ENCODE measurements around the gene CAMTA1. TPM values are rescaled to one million over a fixed set of nuclear protein-coding genes. Genes with fewer than 3 reads are reported as not detected.

Gene CAMTA1
- total RNA-seq, 1 donor from 2014 or later, result 81.6 TPM

DNA sequence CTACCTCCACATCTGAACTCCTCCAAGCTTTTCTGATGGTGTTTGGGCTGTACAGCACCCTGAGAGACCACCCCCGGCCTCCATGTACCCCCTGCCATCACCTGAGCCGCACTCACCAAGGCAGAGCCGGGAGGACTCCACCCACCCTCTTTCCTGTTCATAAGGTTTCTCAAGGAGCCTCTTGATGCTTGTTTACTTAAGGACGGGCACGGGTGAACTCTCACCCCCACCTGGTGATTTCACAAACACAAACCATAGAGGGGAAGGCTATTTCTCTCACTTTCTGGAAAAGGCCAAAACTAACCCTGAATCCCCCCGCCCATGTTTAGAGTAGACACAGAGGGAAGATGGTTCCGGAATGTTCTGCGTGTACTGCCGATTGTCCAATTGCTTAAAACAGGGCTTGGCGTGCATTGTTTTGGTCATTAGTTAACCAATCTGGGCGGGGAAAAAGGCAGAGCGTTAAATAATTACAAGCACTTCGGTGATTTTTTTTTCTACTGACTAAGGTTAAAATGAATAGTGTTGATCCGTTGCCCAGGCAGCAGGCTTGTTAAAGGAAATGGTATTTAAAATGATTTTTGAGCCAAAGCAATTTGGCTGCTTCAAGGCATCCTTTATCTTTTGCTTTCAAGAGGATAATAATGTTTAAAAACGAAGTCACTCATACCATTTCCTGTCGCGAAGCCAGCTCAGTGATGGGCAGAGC is 706.0 kb downstream of the CAMTA1 start:
- DNase-seq (ENCODE audit: extremely low spot score, unreplicated experiment), result no peak
- TF ChIP-seq, protein P1, sequence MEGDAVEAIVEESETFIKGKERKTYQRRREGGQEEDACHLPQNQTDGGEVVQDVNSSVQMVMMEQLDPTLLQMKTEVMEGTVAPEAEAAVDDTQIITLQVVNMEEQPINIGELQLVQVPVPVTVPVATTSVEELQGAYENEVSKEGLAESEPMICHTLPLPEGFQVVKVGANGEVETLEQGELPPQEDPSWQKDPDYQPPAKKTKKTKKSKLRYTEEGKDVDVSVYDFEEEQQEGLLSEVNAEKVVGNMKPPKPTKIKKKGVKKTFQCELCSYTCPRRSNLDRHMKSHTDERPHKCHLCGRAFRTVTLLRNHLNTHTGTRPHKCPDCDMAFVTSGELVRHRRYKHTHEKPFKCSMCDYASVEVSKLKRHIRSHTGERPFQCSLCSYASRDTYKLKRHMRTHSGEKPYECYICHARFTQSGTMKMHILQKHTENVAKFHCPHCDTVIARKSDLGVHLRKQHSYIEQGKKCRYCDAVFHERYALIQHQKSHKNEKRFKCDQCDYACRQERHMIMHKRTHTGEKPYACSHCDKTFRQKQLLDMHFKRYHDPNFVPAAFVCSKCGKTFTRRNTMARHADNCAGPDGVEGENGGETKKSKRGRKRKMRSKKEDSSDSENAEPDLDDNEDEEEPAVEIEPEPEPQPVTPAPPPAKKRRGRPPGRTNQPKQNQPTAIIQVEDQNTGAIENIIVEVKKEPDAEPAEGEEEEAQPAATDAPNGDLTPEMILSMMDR (IDR thresholded peaks at IDR 0.05), result no peak
- H3K4me1 Mint-ChIP-seq (ENCODE audit: unreplicated experiment), result peaks cover 10% of the 10 kb centered on the region
- no peak overlapping the region for H3K27ac Mint-ChIP-seq (ENCODE audit: unreplicated experiment)
- H3K27me3 Mint-ChIP-seq (ENCODE audit: unreplicated experiment), result no peaks in the 10 kb centered on the region
- no peaks in the 10 kb centered on the region for H3K9me3 Mint-ChIP-seq (ENCODE audit: unreplicated experiment)
- H3K4me3 Mint-ChIP-seq (ENCODE audit: unreplicated experiment), result no peak overlapping the region
- H3K36me3 Mint-ChIP-seq (ENCODE audit: unreplicated experiment), result no peaks in the 10 kb centered on the region

DNA sequence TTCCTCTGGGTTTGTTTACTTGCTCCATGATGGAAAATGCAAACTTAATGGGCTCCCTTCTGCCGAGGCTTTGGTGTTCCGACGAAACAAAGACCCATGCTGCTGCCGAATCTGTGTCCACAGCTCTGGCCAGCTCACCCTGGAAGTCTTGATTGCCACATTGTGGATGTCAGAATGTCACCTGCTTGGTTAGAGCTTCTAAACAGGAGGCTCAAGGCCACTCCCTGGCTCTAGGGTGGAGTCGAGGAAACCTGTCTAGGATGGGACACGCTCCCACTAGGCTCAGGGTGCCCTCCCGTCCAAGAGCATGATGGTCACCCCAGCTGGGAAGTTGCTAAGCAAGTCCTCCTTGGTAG is 706.5 kb downstream of the CAMTA1 start:
- Mint-ChIP-seq H3K4me1 (ENCODE audit: unreplicated experiment) (peaks cover 10% of the 10 kb centered on the region), H3K27ac (ENCODE audit: unreplicated experiment) (no peak overlapping the region), H3K27me3 (ENCODE audit: unreplicated experiment) (no peaks in the 10 kb centered on the region), H3K9me3 (ENCODE audit: unreplicated experiment) (no peaks in the 10 kb centered on the region), H3K36me3 (ENCODE audit: unreplicated experiment) (no peaks in the 10 kb centered on the region), H3K4me3 (ENCODE audit: unreplicated experiment) (no peak overlapping the region)
- no peak for DNase-seq (ENCODE audit: extremely low spot score, unreplicated experiment)
- TF ChIP-seq, protein P1 (IDR thresholded peaks at IDR 0.05), result no peak

DNA sequence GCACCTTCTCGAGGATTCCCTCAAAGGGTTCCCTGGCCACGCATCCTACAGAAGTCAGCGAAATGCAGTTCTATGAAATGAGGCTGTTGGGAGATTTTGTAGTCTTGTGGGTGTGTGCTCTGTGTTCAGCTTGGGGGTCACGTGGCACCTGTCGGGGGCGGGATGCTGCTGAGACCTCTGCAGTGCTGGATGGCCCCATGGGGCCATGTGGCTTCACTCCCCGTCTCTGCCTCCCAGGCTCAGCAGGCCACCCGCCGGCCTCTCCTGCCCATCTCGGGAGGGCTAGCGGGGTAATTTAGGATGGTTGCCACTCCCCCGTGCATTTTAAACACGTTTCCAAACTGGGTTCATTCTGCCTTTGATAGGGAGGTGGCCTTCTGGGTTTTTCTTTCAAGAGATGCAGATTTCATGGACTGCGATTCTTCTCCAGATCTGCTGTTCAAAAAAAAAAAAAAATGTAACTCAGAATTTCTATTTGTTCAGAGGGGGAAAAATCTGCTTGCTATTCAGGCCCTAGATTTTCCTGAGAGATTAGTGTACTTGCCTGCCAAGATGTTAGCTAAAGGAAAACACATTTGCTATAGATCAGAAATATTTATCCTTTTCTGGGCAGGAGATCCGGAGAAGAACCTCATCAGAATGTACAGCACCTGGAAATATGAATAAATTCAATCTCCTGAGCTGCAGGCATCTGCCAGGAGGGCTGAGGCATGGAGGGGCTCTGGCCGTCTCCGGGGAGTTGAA is 708.6 kb downstream of the CAMTA1 start:
- Mint-ChIP-seq H3K27ac (ENCODE audit: unreplicated experiment) (no peak overlapping the region), H3K36me3 (ENCODE audit: unreplicated experiment) (no peaks in the 10 kb centered on the region), H3K27me3 (ENCODE audit: unreplicated experiment) (no peaks in the 10 kb centered on the region), H3K4me3 (ENCODE audit: unreplicated experiment) (no peak overlapping the region), H3K9me3 (ENCODE audit: unreplicated experiment) (no peaks in the 10 kb centered on the region), H3K4me1 (ENCODE audit: unreplicated experiment) (peaks cover 10% of the 10 kb centered on the region)
- TF ChIP-seq, protein P1 (IDR thresholded peaks at IDR 0.05), result no peak
- no peak for DNase-seq (ENCODE audit: extremely low spot score, unreplicated experiment)

GRCh38 chr1:7495962-7496361 is 710.7 kb downstream of the CAMTA1 start:
- Mint-ChIP-seq H3K36me3 (ENCODE audit: unreplicated experiment) (no peaks in the 10 kb centered on the region), H3K27me3 (ENCODE audit: unreplicated experiment) (no peaks in the 10 kb centered on the region), H3K4me1 (ENCODE audit: unreplicated experiment) (peaks cover 9% of the 10 kb centered on the region), H3K4me3 (ENCODE audit: unreplicated experiment) (no peak overlapping the region), H3K27ac (ENCODE audit: unreplicated experiment) (no peak overlapping the region), H3K9me3 (ENCODE audit: unreplicated experiment) (no peaks in the 10 kb centered on the region)
- DNase-seq (ENCODE audit: extremely low spot score, unreplicated experiment), result no peak
- TF ChIP-seq, protein P1 (IDR thresholded peaks at IDR 0.05), result no peak

DNA sequence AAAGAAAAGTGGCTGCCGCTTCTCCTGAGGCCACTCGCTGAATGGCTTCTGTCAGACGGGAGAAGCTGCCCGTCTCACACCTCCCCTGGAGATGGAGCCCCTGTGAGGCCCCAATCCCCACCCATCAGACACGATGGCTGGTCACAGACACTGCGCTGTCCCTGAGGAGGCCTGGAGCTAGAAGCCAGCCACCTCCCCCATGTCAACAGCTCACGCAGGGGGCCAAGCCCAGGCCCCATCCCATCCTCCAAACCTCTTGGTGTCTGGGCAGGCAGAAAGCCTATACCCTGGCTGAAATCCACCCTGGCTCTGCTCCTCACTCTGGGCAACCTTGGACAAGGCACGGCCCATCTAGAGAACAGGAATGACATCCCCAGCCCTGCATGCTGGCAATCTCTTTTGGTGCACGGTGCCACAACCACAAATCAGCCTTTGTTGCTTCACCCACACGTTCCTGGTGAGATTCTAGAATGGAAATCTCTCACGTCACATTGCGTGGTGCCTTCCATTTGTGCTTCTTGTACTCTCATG is 711.9 kb downstream of the CAMTA1 start:
- no peak for DNase-seq (ENCODE audit: extremely low spot score, unreplicated experiment)
- Mint-ChIP-seq H3K4me1 (ENCODE audit: unreplicated experiment) (peaks cover 5% of the 10 kb centered on the region), H3K27ac (ENCODE audit: unreplicated experiment) (no peak overlapping the region), H3K9me3 (ENCODE audit: unreplicated experiment) (no peaks in the 10 kb centered on the region), H3K36me3 (ENCODE audit: unreplicated experiment) (no peaks in the 10 kb centered on the region), H3K27me3 (ENCODE audit: unreplicated experiment) (no peaks in the 10 kb centered on the region), H3K4me3 (ENCODE audit: unreplicated experiment) (no peak overlapping the region)
- TF ChIP-seq, protein P1 (IDR thresholded peaks at IDR 0.05), result no peak
